PC-3 (cell line): ENCODE measurements around the gene MICB. TPM values are rescaled to one million over a fixed set of nuclear protein-coding genes. Genes with fewer than 3 reads are reported as not detected.

ENCODE experiments used
- ATAC-seq: fragments of 200-7000 bp; cut with Tn5 transposase; 2 replicates; pipeline ENCODE4 v1.9.1; 2020; ENCODE audit warnings: mild to moderate bottlenecking, moderate library complexity
- BruUV-seq: library from RNA; stranded (reverse); fragments of 400-500 nt; replicated peaks from 2 replicates; lab custom pipeline; 2021; lab: Mats Ljungman, UMichigan
- CTCF ChIA-PET: fragments of 300-600 bp; sonication (Branson Sonifier 250); formaldehyde crosslinking; loops from one replicate; lab custom pipeline; 2022; ENCODE audit warnings: antibody characterized with exemption; lab: Charles Lee
- POLR2A ChIA-PET: fragments of 300-600 bp; sonication (Branson Sonifier 250); formaldehyde crosslinking; loops from one replicate; lab custom pipeline; 2022; ENCODE audit warnings: antibody characterized with exemption; ENCODE audit not compliant: unreplicated experiment; lab: Charles Lee
- DNase-seq: peaks from one replicate; pipeline ENCODE4 v3.0.0-alpha.2; 2015
- H2AFZ ChIP-seq: fragments of 300-600 bp; sonication (generic); 2 replicates; pipeline ENCODE4 v1.6.0; 2016; ENCODE audit warnings: antibody characterized with exemption, low read length
- H3F3A ChIP-seq: fragments of 300-600 bp; sonication (generic); one replicate; pipeline ENCODE4 v1.6.0; 2017; ENCODE audit warnings: antibody characterized with exemption, low read length, control low read depth, mild to moderate bottlenecking; ENCODE audit not compliant: unreplicated experiment
- H3K27ac ChIP-seq: fragments of 300-600 bp; sonication (generic); 2 replicates; pipeline ENCODE4 v1.5.1; 2016; ENCODE audit warnings: mild to moderate bottlenecking, low read length
- H3K27me3 ChIP-seq: fragments of 300-600 bp; sonication (generic); 2 replicates; pipeline ENCODE4 v1.6.1; 2016; ENCODE audit warnings: low read length, mixed read lengths
- H3K36me3 ChIP-seq: fragments of 300-600 bp; sonication (generic); 2 replicates; pipeline ENCODE4 v1.6.1; 2016; ENCODE audit warnings: low read depth, mixed run types, low read length, mixed read lengths
- H3K4me1 ChIP-seq: fragments of 300-600 bp; sonication (generic); 2 replicates; pipeline ENCODE4 v1.5.1; 2016; ENCODE audit warnings: low read length; ENCODE audit not compliant: insufficient read depth
- H3K4me2 ChIP-seq: fragments of 300-600 bp; sonication (generic); 2 replicates; pipeline ENCODE4 v1.6.0; 2016; ENCODE audit warnings: low read length
- H3K4me3 ChIP-seq: fragments of 300-600 bp; sonication (generic); 2 replicates; pipeline ENCODE4 v1.5.1; 2016; ENCODE audit warnings: mild to moderate bottlenecking, low read length, mixed read lengths
- H3K79me2 ChIP-seq: fragments of 300-600 bp; sonication (generic); 2 replicates; pipeline ENCODE4 v1.6.1; 2017; ENCODE audit warnings: low read length, mixed read lengths
- H3K9ac ChIP-seq: fragments of 300-600 bp; sonication (generic); 2 replicates; pipeline ENCODE4 v1.6.0; 2016; ENCODE audit warnings: mild to moderate bottlenecking, low read length
- H3K9me2 ChIP-seq: fragments of 300-600 bp; sonication (generic); replicated peaks from 2 replicates; pipeline ENCODE4 v1.6.1; 2016; ENCODE audit warnings: mixed run types, low read length, mixed read lengths
- H3K9me3 ChIP-seq: fragments of 300-600 bp; sonication (generic); 2 replicates; pipeline ENCODE4 v1.6.1; 2016; ENCODE audit warnings: low read length, mixed read lengths
- H4K20me1 ChIP-seq: fragments of 300-600 bp; sonication (generic); 2 replicates; pipeline ENCODE4 v1.6.1; 2016; ENCODE audit warnings: low read length, mixed read lengths
- EZH2 ChIP-seq: fragments of 300-600 bp; sonication (generic); IDR thresholded peaks from one replicate; pipeline ENCODE4 v1.6.1; 2017; ENCODE audit warnings: antibody characterized with exemption, mild to moderate bottlenecking, low read length; ENCODE audit not compliant: unreplicated experiment
- EZH2phosphoT487 ChIP-seq: fragments of 300-600 bp; sonication (generic); IDR thresholded peaks from 2 replicates; pipeline ENCODE4 v1.6.1; 2018; ENCODE audit warnings: mild to moderate bottlenecking, antibody characterized with exemption, low read length, borderline replicate concordance
- intact Hi-C: fragments of 100-400 bp; cut with micrococcal nuclease; formaldehyde crosslinking; loops from 2 replicates; pipeline ENCODE4 v1.9.0; 2023
- total RNA-seq: library from RNA; depleted of rRNA; stranded (reverse); fragments of >200 nt; gene quantifications from 2 replicates; pipeline ENCODE4 v1.2.3, GENCODE V29; 2014
- TF ChIP-seq, protein P1 (sequence below): fragments of 300-600 bp; sonication (generic); conservative IDR thresholded peaks from 2 replicates; pipeline ENCODE4 v1.5.1; 2017; ENCODE audit warnings: antibody characterized with exemption, low read depth, mild to moderate bottlenecking, low read length

MICB gene
- total RNA-seq, 1 experiment from 2014 or later, result 25.6 TPM

DNA sequence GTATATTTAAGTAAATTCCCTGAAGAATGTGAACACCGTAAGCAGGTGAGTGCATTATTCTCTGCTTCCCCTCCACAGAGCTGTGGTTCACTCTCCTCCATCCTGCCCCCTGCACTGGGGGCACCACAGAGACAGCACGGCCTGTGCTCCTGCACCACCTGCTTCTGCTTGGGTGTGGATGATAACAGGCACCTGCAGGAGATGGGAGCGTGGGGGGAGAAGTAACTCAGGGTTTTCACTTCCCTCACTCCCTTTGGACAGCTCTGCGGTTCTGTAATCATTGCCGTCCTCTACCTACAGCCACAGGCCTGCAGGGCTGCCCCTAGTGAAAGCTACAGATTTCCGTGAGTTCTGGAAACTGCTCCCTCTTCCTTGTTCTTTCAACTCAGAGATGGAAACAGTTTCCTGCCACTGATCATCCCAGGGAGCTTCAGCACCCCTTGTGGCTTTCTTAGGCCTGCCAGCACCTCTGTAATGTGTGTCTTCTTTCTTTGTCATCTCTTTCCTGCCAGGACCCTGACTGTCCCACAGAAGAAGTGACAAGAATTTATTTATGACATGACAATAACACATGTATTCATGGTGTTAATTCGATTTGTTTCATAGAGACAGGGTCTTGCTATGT, 21.3 kb upstream of the MICB start:
- no peak for DNase-seq
- H3K27ac ChIP-seq, result no peak overlapping the region
- ATAC-seq, result no peak
- no peak overlapping the region for H3K9ac ChIP-seq
- no peaks in the 10 kb centered on the region for H3F3A ChIP-seq
- H3K4me1 ChIP-seq, result peaks cover 16% of the 10 kb centered on the region
- H3K9me3 ChIP-seq, result no peaks in the 10 kb centered on the region
- BruUV-seq, result no TSS peak
- H3K36me3 ChIP-seq, result no peaks in the 10 kb centered on the region
- intact Hi-C loops, result no loop called here
- H3K4me3 ChIP-seq, result no peak overlapping the region
- no peak for TF ChIP-seq EZH2phosphoT487
- TF ChIP-seq EZH2, result no peak
- TF ChIP-seq, protein P1, sequence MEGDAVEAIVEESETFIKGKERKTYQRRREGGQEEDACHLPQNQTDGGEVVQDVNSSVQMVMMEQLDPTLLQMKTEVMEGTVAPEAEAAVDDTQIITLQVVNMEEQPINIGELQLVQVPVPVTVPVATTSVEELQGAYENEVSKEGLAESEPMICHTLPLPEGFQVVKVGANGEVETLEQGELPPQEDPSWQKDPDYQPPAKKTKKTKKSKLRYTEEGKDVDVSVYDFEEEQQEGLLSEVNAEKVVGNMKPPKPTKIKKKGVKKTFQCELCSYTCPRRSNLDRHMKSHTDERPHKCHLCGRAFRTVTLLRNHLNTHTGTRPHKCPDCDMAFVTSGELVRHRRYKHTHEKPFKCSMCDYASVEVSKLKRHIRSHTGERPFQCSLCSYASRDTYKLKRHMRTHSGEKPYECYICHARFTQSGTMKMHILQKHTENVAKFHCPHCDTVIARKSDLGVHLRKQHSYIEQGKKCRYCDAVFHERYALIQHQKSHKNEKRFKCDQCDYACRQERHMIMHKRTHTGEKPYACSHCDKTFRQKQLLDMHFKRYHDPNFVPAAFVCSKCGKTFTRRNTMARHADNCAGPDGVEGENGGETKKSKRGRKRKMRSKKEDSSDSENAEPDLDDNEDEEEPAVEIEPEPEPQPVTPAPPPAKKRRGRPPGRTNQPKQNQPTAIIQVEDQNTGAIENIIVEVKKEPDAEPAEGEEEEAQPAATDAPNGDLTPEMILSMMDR, result 0 out of 2 replicates have a peak, but pooled peaks have one; percentile 15
- H3K79me2 ChIP-seq, result no peaks in the 10 kb centered on the region
- H3K4me2 ChIP-seq, result no peak overlapping the region
- ChIA-PET CTCF (no interaction called here), POLR2A (no interaction called here)
- H3K27me3 ChIP-seq, result no peaks in the 10 kb centered on the region
- H4K20me1 ChIP-seq, result no peaks in the 10 kb centered on the region
- no peaks in the 10 kb centered on the region for H3K9me2 ChIP-seq
- no peak overlapping the region for H2AFZ ChIP-seq

DNA sequence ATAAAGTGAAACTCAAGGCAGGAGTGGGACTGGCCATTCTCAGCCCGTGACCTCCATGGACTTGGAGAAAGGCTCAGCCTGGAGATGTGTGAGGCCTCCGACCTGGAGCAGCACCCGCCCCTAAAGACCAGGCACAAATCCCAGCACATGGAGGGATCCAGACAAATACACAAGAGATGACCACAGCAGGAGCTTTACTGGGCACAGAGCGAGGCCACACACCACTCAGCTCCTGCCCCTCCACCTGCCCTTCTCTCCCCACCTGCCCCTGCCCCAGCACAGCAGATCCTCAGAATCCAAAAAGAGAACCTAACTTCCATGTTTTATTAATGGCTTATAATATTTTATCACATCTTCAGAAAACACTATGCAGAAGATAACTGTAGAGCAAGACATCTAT, 20.4 kb upstream of the MICB start:
- Histone ChIP-seq H3K9ac (no peak overlapping the region), H3K79me2 (no peaks in the 10 kb centered on the region), H4K20me1 (no peaks in the 10 kb centered on the region), H3K9me3 (no peaks in the 10 kb centered on the region), H3K4me2 (no peak overlapping the region), H3K4me1 (peaks cover 16% of the 10 kb centered on the region), H3K9me2 (no peaks in the 10 kb centered on the region), H3K27me3 (no peaks in the 10 kb centered on the region), H3K27ac (no peak overlapping the region), H3K4me3 (no peak overlapping the region), H3F3A (no peaks in the 10 kb centered on the region), H2AFZ (no peak overlapping the region), H3K36me3 (no peaks in the 10 kb centered on the region)
- DNase-seq, result no peak
- BruUV-seq, result no TSS peak
- POLR2A ChIA-PET, result no interaction called here
- TF ChIP-seq EZH2phosphoT487, result no peak
- TF ChIP-seq, protein P1, result no peak
- TF ChIP-seq EZH2, result no peak
- CTCF ChIA-PET, result no interaction called here
- no peak for ATAC-seq
- intact Hi-C loops, result no loop called here

DNA sequence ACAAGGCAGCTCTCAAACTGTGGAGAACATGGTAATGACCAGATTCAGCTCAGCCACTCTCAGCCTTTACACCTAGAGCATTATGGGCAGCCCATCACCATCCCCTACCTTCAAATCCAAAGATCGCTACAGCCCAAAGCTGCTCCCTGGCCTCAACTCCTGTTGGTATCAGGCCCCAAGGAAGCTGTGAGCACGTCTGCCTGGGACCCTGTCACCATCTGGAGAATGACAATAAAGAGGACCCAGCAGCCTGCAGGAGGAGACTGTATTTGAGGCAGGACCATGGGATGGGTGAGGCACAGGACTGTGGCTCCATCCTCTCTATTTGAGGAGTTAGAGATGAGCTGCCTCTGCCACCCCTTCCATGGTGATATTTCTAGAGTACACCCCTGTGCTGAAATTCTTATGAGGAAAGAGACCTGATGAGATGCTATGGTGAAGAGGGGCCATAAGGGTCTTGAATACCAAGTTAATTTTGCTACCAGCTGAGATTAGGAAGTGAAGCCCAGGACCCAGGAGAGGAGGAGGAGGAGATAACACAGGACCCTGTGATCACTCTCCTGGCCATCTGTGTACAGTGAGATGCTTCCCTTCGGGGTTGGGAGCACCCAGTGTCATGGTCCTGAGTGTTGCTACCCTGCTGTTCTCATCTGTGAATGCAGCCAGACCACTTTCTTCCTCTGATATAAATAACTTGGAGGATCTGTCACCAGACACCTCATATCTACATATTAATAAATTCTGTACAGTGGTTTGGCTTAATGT, 19.6 kb upstream of the MICB start:
- H3K27me3 ChIP-seq, result no peaks in the 10 kb centered on the region
- BruUV-seq, result no TSS peak
- no peaks in the 10 kb centered on the region for H3F3A ChIP-seq
- H3K9me3 ChIP-seq, result no peaks in the 10 kb centered on the region
- no peak overlapping the region for H3K27ac ChIP-seq
- H3K9ac ChIP-seq, result no peak overlapping the region
- no peaks in the 10 kb centered on the region for H3K9me2 ChIP-seq
- H4K20me1 ChIP-seq, result no peaks in the 10 kb centered on the region
- no peak for DNase-seq
- no peak overlapping the region for H3K4me2 ChIP-seq
- ChIA-PET POLR2A (no interaction called here), CTCF (no interaction called here)
- peaks cover 16% of the 10 kb centered on the region for H3K4me1 ChIP-seq
- intact Hi-C loops, result no loop called here
- H3K4me3 ChIP-seq, result no peak overlapping the region
- no peaks in the 10 kb centered on the region for H3K79me2 ChIP-seq
- H3K36me3 ChIP-seq, result no peaks in the 10 kb centered on the region
- TF ChIP-seq, protein P1, result no peak
- no peak for TF ChIP-seq EZH2
- no peak for TF ChIP-seq EZH2phosphoT487
- no peak for ATAC-seq
- no peak overlapping the region for H2AFZ ChIP-seq
